KOPT-K1 (cell line): ENCODE results near the gene DEF6.
"Not testable (repeated sequence)": the region's sequence is repeated elsewhere in the genome, so short reads cannot be mapped to it uniquely, and the experiment has no call there.

Source experiments
- H3K27ac ChIP-seq: fragments of 200-600 bp; sonication (generic); 2 replicates; pipeline ENCODE4 v1.5.1; 2016; ENCODE audit warnings: antibody characterized with exemption, mild to moderate bottlenecking, low read depth, low read length; ENCODE audit not compliant: poor library complexity, severe bottlenecking
- H3K36me3 ChIP-seq: fragments of 200-600 bp; sonication (generic); 2 replicates; pipeline ENCODE4 v1.5.1; 2017; ENCODE audit warnings: antibody characterized with exemption, mild to moderate bottlenecking, low read length, moderate library complexity; ENCODE audit not compliant: insufficient read depth
- H3K9me3 ChIP-seq: fragments of 200-600 bp; sonication (generic); 2 replicates; pipeline ENCODE4 v1.5.1; 2017; ENCODE audit warnings: antibody characterized with exemption, low read length, mild to moderate bottlenecking; ENCODE audit not compliant: insufficient read depth, poor library complexity, severe bottlenecking

DEF6 gene

DNA sequence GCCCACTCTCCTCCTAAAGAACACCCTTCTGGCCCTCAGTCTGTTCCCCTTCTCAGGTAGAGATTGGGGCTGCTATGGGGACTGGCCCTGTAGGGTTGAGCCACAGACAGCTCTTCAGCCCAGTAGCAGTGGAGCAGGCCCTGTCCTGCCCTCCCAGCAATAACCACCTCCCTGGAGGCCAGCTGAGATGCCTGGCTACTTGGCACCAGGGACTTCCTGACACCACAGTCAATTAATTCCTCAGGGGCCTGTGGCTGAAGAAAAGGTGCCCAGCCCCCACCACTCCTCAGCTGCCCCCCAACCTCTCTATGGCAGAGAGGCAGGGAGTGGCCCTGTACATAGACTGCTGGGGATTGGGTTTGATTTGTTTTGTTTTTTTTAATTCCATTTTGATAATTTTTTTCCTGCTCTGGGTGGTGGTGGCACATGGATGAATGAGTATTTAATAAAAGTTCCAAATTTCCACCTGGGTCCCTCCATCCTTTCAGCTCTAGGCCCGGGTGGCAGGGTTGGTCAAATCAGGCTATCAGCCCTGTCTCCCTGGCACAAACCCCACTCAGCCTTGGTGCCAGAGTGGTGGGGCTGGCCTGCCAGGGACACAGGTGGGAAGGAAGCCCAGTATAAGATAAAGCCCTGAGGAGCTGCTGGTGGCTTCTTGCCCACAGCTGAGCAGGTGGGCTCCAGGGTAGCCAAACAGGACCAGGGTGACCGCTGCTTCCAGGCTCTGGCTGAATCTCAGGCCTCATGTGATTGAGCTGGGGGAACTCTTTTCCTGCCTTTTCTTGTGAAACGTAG lies 1.9 kb upstream of the DEF6 start:
- H3K27ac ChIP-seq = peak overlapping the region; percentile 98
- H3K9me3 ChIP-seq = no peaks in the 10 kb centered on the region
- peaks cover 59% of the 10 kb centered on the region for H3K36me3 ChIP-seq

DNA sequence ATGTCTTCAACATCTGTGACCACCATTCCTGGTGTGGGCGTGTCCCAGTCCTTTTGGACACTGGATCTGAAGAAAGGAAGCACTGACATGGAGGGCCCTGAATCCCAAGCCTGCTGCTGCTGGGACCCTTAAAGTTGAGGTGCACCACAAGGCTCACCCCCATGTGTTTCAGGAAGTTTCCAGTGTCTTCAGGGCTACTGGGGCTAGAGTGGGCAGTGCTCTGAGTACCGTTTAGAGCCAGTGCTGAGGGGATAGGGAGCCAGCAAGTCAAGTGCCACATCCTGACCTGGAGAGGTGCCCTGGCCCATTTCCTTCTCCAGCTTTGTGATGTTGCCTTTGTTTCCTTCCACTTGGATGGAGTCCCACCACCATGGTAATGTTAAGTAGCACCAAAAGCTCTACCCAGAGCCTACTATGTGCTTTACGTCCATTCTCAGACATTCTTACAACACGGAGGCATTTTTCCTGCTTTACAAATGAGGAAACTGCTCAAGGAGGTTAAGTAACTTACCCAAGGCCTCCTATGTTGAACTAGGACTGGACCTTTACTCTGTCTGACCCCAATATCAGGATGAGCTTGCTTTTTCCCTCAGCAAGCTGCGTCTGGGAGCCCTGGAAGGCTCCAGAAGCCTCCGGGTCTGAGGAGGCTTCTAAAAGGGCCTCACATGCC lies 552 bp upstream of the DEF6 start:
- peak overlapping the region; percentile 98 for H3K27ac ChIP-seq
- peaks cover 54% of the 10 kb centered on the region for H3K36me3 ChIP-seq

GRCh38 chr6:35298625-35299140 lies 1.1 kb downstream of the DEF6 start:
- no peaks in the 10 kb centered on the region for H3K9me3 ChIP-seq
- H3K27ac ChIP-seq = peak overlapping the region; percentile 98
- H3K36me3 ChIP-seq = peaks cover 51% of the 10 kb centered on the region

More for the DNA sequence above, 552 bp upstream of the DEF6 start:
- H3K9me3 ChIP-seq = no peaks in the 10 kb centered on the region

- H3K9me3 ChIP-seq = no peaks in the 10 kb centered on the region
- H3K36me3 ChIP-seq = peaks cover 52% of the 10 kb centered on the region
- peak overlapping the region; percentile 98 for H3K27ac ChIP-seq
Measured at GRCh38 chr6:35299674-35300073, 2.1 kb downstream of the DEF6 start.

GRCh38 chr6:35300848-35301247 lies 3.2 kb downstream of the DEF6 start:
- H3K27ac ChIP-seq = peak overlapping the region; percentile 98
- peaks cover 50% of the 10 kb centered on the region for H3K36me3 ChIP-seq
- H3K9me3 ChIP-seq = no peaks in the 10 kb centered on the region

DNA sequence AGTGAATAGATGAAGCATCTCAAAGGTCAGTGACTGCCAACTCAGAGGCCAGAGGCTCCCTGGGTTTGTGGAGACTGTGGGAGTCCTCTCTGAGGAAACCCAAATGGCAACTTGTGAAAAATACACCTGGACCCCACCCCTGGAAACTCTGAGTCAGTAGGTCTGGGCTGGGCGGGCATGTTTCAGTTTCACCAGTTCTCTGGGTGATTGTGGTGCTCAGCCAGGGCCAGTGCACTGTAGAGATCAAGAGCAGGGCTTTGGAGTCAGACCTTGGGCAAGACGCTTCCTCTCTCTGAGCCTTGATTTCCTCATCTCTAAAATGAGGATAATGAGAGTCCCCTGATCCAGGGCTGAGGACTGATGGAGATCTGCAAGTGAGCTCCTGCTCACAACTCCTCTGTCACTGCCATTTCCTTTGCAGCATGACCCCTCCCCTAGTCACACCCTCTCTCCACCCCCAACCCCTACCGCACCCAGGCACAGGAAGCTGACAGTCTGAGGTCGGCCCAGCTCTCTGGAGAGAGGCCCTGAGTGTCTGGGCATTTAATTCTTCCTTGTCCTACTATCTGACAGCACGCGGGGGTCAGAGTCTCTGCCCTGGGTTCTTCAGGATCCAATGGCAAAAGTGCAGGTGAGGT lies 5.1 kb downstream of the DEF6 start:
- Histone ChIP-seq H3K27ac (peak overlapping the region; percentile 72), H3K36me3 (peaks cover 56% of the 10 kb centered on the region), H3K9me3 (no peaks in the 10 kb centered on the region)

DNA sequence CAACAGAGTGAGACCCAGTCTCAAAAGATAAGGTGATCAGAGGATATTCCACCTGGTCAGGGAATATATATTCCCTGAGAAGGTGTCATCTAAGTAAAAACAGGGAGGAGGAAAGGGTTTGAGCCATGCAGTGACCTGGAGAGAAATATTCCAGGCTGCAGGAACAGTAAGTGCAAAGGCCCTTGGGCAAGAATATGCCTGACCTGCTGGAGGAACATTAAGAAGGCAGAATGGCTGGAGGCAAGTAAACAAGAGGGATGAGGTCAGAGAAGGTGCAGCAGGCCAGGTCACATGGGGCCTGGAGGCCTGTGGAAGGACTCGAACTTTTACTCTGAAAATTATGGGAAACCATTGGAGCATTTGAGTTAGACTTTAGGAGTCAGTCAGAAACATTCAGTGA lies 6.7 kb downstream of the DEF6 start:
- Histone ChIP-seq H3K36me3 (peaks cover 68% of the 10 kb centered on the region), H3K27ac (peak overlapping the region; percentile 72), H3K9me3 (no peaks in the 10 kb centered on the region)

GRCh38 chr6:35305117-35305516 lies 7.5 kb downstream of the DEF6 start:
- no peaks in the 10 kb centered on the region for H3K9me3 ChIP-seq
- H3K36me3 ChIP-seq = peaks cover 76% of the 10 kb centered on the region
- H3K27ac ChIP-seq = no peak overlapping the region

DNA sequence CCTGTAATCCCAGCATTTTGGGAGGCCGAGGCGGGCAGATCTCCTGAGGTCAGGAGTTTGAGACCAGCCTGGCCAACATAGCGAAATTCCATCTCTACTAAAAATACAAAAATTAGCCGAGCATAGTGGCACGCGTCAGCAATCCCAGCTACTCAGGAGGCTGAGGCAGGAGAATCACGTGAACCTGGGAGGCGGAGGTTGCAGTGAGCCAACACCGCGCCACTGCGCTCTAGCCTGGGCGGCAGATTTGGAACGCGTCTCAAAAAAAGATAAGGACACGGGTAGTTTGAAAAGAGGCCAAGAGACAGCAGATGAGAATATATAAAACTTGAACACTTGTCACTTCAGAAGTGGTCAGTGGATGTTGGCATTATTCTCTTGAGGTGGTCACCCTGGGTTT lies 9.5 kb downstream of the DEF6 start:
- H3K36me3 ChIP-seq = peaks cover 79% of the 10 kb centered on the region
- not testable (repeated sequence) for H3K27ac ChIP-seq, H3K9me3 ChIP-seq

DNA sequence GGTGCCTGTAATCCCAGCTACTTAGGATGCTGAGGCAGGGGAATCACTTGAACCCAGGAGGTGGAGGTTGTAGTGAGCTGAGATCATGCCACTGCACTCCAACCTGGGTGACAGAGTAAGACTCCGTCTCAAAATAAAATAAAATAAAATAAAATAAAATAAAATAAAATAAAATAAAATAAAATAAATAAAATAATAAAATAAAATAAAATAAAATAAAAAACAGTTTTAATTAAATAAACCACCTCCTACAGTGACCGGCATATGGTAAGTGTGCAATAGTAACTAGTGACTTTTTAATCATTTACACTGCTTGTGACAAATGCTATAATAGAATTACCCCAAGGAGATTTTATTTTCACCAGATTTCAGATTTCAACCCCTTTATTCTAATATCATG lies 10.9 kb downstream of the DEF6 start:
- H3K9me3 ChIP-seq = not testable (repeated sequence)
- H3K36me3 ChIP-seq = peaks cover 82% of the 10 kb centered on the region
- H3K27ac ChIP-seq = peak overlapping the region; percentile 88

GRCh38 chr6:35309611-35310264 lies 12.1 kb downstream of the DEF6 start:
- Histone ChIP-seq H3K36me3 (peaks cover 82% of the 10 kb centered on the region), H3K27ac (peak overlapping the region; percentile 88), H3K9me3 (no peaks in the 10 kb centered on the region)

DNA sequence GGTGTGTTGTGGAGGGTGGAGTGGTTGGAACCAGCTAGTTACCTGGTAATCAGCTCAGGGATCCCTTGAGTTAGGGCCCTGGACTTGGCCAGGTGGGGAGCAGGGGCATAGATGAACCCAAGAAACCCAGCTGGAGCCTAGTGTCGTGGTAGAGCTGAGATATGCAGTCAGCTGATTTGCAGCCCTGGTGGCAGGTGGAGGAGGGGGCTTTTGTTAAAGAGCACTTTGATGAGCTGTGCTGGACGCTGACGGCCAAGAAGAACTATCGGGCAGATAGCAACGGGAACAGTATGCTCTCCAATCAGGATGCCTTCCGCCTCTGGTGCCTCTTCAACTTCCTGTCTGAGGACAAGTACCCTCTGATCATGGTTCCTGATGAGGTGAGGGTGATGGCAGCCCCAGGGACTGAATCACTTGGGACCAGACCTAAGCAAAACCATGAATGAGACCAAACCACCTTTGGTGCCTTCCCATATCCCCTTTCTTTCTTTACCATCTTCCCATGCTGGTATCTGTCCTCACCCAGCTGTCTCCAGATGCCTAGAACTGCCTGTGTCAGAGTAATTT lies 12.7 kb downstream of the DEF6 start:
- peak overlapping the region; percentile 88 for H3K27ac ChIP-seq
- H3K36me3 ChIP-seq = peaks cover 82% of the 10 kb centered on the region

DNA sequence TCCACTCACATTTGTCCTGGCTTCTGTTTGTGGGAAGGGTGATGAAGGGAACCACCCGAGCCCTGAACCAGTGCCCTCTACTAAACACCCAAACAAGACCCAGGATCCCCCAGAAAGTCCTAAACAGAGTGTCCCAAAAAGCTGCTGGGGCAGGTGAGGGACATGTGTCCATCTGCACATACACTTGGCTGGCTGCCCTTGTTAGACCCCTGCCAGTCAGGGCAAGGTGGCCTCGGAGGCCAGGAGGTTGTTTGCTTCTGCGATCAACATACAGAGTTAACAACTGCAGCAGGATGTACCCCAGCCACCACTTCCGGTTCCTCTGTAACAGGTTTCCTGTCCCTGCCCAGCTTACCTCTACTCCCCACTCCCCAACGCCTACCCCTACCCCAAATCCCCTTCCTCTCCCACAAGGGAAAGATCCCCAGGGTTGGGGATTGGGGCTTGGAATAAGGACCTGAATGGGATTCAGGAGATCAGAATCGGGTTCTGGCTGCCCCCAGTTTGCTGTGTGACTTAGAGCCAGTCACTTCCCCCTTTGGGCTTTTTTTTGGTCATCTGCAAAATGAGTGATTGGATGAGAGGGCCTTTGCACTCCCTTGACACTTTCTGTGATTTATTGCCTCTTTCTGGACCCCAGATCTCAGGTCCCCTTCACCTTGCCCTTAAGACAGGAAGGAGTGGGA lies 13.9 kb downstream of the DEF6 start:
- Histone ChIP-seq H3K36me3 (peaks cover 88% of the 10 kb centered on the region), H3K9me3 (no peaks in the 10 kb centered on the region), H3K27ac (peak overlapping the region; percentile 88)

More for the DNA sequence above, 12.7 kb downstream of the DEF6 start:
- H3K9me3 ChIP-seq = no peaks in the 10 kb centered on the region
